Endothelial cell (in vitro differentiated cells): ENCODE results near the gene CCRL2. TPM values are rescaled to one million over a fixed set of nuclear protein-coding genes. Genes with fewer than 3 reads are reported as not detected.

Source experiments
- DNase-seq: peaks from one replicate; pipeline ENCODE4 v3.0.0; 2021; ENCODE audit warnings: low spot score
- H3K27ac Mint-ChIP-seq: one replicate; pipeline ENCODE4 v1.8.0; 2021; ENCODE audit warnings: mixed read lengths, inconsistent platforms; ENCODE audit not compliant: unreplicated experiment
- H3K27me3 Mint-ChIP-seq: one replicate; pipeline ENCODE4 v1.8.0; 2021; ENCODE audit warnings: mild to moderate bottlenecking, moderate library complexity, mixed read lengths, inconsistent platforms; ENCODE audit not compliant: unreplicated experiment
- H3K36me3 Mint-ChIP-seq: one replicate; pipeline ENCODE4 v1.8.0; 2021; ENCODE audit warnings: mild to moderate bottlenecking, low read depth, mixed read lengths, inconsistent platforms; ENCODE audit not compliant: unreplicated experiment
- H3K4me1 Mint-ChIP-seq: one replicate; pipeline ENCODE4 v1.8.0; 2021; ENCODE audit warnings: mild to moderate bottlenecking, mixed read lengths, inconsistent platforms; ENCODE audit not compliant: unreplicated experiment
- H3K4me3 Mint-ChIP-seq: one replicate; pipeline ENCODE4 v1.8.0; 2021; ENCODE audit warnings: mild to moderate bottlenecking, mixed read lengths, inconsistent platforms; ENCODE audit not compliant: unreplicated experiment
- H3K9me3 Mint-ChIP-seq: one replicate; pipeline ENCODE4 v1.8.0; 2021; ENCODE audit warnings: mixed read lengths, inconsistent platforms; ENCODE audit not compliant: unreplicated experiment
- long read RNA-seq: library from polyadenylated mRNA; unstranded; transcript quantifications from one replicate; pipeline ENCODE4 v2.0.0, GENCODE V29; 2020; ENCODE audit not compliant: unreplicated experiment
- total RNA-seq: library from RNA; stranded (reverse); fragmentation: NEBNext Ultra II Directional; extraction: Animal tissue kit (Norgen Biotek cat#: 25700); gene quantifications from one replicate; pipeline ENCODE4 v1.2.1, GENCODE V29; 2021; ENCODE audit not compliant: unreplicated experiment
- TF ChIP-seq, protein P1 (sequence below): fragments of 200-600 bp; sonication (generic); IDR thresholded peaks from one replicate; pipeline ENCODE4 v1.5.0; 2021; ENCODE audit warnings: antibody characterized with exemption; ENCODE audit not compliant: unreplicated experiment

The CCRL2 gene, protein sequence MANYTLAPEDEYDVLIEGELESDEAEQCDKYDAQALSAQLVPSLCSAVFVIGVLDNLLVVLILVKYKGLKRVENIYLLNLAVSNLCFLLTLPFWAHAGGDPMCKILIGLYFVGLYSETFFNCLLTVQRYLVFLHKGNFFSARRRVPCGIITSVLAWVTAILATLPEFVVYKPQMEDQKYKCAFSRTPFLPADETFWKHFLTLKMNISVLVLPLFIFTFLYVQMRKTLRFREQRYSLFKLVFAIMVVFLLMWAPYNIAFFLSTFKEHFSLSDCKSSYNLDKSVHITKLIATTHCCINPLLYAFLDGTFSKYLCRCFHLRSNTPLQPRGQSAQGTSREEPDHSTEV
- total RNA-seq, result 1.4 TPM
- long read RNA-seq, result 0 reads

- peak; percentile 25 for DNase-seq
- no peaks in the 10 kb centered on the region for H3K9me3 Mint-ChIP-seq
- peak within 1 kb of the TSS; percentile 25 for H3K4me3 Mint-ChIP-seq
- peaks cover 23% of the 10 kb centered on the region for H3K4me1 Mint-ChIP-seq
- no peaks in the 10 kb centered on the region for H3K36me3 Mint-ChIP-seq
- H3K27ac Mint-ChIP-seq, result no peak within 1 kb of the TSS
- TF ChIP-seq, protein P1, sequence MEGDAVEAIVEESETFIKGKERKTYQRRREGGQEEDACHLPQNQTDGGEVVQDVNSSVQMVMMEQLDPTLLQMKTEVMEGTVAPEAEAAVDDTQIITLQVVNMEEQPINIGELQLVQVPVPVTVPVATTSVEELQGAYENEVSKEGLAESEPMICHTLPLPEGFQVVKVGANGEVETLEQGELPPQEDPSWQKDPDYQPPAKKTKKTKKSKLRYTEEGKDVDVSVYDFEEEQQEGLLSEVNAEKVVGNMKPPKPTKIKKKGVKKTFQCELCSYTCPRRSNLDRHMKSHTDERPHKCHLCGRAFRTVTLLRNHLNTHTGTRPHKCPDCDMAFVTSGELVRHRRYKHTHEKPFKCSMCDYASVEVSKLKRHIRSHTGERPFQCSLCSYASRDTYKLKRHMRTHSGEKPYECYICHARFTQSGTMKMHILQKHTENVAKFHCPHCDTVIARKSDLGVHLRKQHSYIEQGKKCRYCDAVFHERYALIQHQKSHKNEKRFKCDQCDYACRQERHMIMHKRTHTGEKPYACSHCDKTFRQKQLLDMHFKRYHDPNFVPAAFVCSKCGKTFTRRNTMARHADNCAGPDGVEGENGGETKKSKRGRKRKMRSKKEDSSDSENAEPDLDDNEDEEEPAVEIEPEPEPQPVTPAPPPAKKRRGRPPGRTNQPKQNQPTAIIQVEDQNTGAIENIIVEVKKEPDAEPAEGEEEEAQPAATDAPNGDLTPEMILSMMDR, result no peak
- H3K27me3 Mint-ChIP-seq, result peaks cover 3% of the 10 kb centered on the region
These were observed at the start of gene CCRL2, which contains the start of gene CCR5AS for GRCh38 chr3:46406788-46407611. TSS of gene CCRL2 (plus strand) at chr3:46407259. CDS start at chr3:46408080, 821 bp downstream. TSS of gene CCR5AS (minus strand) at chr3:46407066.

DNA sequence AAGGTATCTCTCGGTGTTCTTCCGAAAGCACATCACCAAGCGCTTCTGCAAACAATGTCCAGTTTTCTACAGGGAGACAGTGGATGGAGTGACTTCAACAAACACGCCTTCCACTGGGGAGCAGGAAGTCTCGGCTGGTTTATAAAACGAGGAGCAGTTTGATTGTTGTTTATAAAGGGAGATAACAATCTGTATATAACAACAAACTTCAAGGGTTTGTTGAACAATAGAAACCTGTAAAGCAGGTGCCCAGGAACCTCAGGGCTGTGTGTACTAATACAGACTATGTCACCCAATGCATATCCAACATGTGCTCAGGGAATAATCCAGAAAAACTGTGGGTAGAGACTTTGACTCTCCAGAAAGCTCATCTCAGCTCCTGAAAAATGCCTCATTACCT lies 48.6 kb upstream of the CCRL2 start:
- TF ChIP-seq, protein P1, result no peak
- DNase-seq, result no peak
- H3K4me1 Mint-ChIP-seq, result peaks cover 2% of the 10 kb centered on the region
- H3K27ac Mint-ChIP-seq, result no peak overlapping the region
- no peaks in the 10 kb centered on the region for H3K9me3 Mint-ChIP-seq
- no peaks in the 10 kb centered on the region for H3K36me3 Mint-ChIP-seq
- H3K27me3 Mint-ChIP-seq, result no peaks in the 10 kb centered on the region
- H3K4me3 Mint-ChIP-seq, result no peak overlapping the region

DNA sequence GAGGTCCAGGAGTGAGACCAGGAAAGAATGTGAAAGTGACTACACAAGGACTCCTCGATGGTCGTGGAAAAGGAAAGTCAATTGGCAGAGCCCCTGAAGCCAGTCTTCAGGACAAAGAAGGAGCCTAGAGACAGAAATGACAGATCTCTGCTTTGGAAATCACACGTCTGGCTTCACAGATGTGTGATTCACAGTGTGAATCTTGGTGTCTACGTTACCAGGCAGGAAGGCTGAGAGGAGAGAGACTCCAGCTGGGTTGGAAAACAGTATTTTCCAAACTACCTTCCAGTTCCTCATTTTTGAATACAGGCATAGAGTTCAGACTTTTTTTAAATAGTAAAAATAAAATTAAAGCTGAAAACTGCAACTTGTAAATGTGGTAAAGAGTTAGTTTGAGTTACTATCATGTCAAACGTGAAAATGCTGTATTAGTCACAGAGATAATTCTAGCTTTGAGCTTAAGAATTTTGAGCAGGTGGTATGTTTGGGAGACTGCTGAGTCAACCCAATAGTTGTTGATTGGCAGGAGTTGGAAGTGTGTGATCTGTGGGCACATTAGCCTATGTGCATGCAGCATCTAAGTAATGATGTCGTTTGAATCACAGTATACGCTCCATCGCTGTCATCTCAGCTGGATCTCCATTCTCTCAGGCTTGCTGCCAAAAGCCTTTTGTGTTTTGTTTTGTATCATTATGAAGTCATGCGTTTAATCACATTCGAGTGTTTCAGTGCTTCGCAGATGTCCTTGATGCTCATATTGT lies 47.1 kb upstream of the CCRL2 start:
- Mint-ChIP-seq H3K4me1 (no peaks in the 10 kb centered on the region), H3K36me3 (no peaks in the 10 kb centered on the region), H3K27me3 (no peaks in the 10 kb centered on the region), H3K9me3 (no peaks in the 10 kb centered on the region), H3K4me3 (no peak overlapping the region), H3K27ac (no peak overlapping the region)
- DNase-seq, result no peak
- TF ChIP-seq, protein P1, result no peak

- Mint-ChIP-seq H3K9me3 (no peaks in the 10 kb centered on the region), H3K27me3 (no peaks in the 10 kb centered on the region), H3K36me3 (no peaks in the 10 kb centered on the region), H3K4me1 (no peaks in the 10 kb centered on the region), H3K4me3 (no peak overlapping the region), H3K27ac (no peak overlapping the region)
- no peak for DNase-seq
- TF ChIP-seq, protein P1, result no peak
These were observed 46.2 kb upstream of the CCRL2 start for GRCh38 chr3:46360907-46361306.
